GM20000 (cell line): ENCODE measurements around the gene CDPF1.

Source experiments
- DNase-seq: peaks from one replicate; pipeline ENCODE4 v3.0.0; 2012; ENCODE audit warnings: low spot score
- TF ChIP-seq, protein P1 (sequence below): IDR thresholded peaks from 2 replicates; pipeline ENCODE4 v1.5.1; 2012; ENCODE audit warnings: mild to moderate bottlenecking, control low read depth; ENCODE audit errors: extremely low read depth, missing control alignments

The CDPF1 gene, protein sequence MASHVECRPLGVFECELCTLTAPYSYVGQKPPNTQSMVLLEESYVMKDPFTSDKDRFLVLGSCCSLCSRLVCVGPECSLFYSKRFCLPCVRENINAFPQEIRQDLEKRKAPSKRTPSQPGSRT

DNA sequence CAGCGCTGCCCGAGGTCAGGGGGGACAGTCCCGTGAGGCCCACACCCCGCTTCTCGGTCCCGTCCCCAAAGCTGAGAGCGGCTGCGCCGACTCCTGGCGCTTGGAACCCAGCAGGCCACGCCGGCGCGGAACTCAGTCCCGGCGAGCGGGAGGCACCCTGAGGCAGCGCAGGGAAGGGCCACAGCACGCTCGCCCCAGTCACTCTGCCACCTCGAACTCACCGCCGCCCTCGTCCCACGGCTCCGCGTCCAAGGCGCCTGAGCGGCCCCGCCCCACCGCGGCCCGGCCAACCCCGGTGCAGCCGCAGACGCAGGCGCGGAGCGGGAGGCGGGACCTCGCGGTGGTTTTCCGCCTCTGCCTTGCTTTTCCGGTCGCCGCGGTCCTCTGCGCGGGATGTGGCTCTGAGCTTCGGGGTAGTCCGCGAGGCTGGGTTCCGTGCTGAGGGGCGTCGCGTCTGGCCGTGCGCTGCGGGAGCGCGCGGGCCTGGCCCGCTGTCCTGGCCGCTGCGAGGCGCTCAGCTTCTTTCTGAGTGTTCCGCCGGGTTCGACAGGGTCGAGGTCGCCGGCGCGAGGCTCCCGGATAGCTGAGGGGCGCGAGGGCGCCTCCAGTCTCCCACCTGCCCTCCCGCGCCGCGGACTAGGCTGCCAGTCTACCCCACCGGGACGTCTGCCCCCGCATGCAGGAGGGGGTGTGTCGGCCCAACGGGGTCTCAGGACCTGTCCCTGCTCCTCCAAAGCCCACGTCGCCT, at the start of gene CDPF1:
TSS of gene CDPF1 (minus strand) at position 259 of the 748 bp plus-strand sequence. CDS start 2,009 bp downstream, outside the sequence.
- peak; percentile 98 for DNase-seq
- TF ChIP-seq, protein P1, sequence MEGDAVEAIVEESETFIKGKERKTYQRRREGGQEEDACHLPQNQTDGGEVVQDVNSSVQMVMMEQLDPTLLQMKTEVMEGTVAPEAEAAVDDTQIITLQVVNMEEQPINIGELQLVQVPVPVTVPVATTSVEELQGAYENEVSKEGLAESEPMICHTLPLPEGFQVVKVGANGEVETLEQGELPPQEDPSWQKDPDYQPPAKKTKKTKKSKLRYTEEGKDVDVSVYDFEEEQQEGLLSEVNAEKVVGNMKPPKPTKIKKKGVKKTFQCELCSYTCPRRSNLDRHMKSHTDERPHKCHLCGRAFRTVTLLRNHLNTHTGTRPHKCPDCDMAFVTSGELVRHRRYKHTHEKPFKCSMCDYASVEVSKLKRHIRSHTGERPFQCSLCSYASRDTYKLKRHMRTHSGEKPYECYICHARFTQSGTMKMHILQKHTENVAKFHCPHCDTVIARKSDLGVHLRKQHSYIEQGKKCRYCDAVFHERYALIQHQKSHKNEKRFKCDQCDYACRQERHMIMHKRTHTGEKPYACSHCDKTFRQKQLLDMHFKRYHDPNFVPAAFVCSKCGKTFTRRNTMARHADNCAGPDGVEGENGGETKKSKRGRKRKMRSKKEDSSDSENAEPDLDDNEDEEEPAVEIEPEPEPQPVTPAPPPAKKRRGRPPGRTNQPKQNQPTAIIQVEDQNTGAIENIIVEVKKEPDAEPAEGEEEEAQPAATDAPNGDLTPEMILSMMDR: no peak

DNA sequence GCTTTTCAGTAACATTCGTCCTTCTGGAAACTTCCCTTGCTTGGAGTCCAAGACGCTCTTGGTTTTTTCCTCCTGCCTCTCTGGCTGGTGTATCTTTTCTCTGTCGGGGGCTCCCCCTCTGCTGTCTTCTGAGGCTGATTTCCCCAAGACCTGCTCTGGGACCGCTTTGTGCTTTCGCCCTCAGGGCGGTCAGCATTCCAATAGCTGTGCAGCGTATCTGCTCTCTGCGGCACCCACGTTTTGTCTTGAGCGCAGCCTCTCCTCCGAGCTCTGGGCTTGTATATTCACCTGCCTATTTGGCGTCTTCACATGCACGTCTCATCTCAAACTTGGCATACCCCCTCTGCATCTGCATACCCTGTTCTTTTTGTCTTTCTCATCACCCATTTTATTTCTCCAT, 49.0 kb upstream of the CDPF1 start:
- TF ChIP-seq, protein P1: no peak
- DNase-seq: no peak

DNA sequence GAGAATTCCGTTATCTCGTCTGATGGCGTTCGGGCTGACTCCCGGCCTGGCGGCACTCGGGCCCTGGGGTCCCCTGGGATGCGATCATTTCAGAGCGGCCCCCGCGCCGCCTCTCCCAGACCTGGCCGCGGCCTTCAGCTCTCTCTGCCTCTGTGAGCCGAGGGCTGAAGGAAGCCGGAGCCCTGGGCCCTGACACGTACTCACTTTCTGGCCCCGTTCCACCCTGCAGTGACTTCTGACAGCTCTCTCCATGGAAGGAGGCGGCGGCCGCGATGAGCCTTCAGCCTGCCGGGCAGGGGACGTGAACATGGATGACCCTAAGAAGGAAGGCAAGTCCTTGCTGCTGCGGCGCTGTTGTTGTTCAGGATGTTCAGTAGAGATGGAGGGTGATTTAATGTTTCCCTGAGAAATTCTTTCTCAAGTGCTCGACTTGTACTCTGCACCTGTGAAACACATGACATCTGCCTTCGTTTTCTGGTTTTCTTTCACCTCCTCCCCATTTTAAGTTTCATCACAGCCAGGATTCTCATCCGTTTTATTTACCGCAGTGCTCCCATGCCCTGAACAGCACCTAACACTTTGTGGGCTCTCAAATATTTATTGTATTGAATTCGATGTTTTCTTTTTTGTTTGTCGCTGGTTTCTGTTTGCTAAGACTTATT, 47.2 kb upstream of the CDPF1 start:
- TF ChIP-seq, protein P1: no peak
- DNase-seq: peak; percentile 20

DNA sequence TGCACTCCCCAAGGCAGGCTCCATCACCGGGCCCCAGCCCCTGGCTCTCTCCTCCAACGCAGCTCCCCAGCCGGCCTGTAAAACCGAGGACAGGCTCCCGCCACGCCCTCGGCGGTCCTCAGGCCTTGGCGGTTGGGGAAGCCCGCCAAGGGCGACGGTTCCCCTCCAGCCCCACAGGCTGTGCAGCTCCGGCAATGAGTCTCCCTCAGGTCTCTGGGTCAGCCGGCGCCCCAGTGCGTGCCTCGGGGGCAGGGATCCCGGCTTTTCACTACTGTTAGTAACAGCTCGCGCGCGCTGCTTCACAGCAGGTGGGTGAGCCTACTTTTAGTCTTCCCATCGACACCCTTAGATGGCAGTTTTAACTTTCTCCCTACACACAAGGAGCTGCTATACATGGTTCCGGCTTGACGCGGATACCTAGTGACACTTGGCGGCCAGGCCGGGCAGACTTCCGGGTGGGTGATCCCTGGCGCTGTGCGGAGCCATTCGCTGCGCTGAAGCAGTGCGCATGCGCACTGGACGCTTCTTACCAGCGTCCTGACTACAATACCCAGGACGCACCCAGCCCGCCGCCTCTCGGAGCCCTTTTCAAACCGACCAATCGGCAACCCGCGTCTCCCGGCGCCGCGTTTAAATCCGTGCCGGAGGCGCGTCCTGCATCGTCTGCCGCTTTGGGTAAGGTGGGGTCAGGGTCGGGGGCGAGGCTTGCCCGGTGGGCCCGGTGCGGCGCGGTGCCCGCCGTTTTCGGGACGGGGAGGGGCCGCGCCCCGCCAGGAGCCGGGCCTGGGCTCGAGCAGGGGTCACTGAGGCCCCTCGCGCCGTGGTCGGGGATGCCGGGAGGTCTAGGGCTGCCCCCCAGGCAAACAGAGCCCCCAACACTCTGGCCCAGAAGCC, 46.4 kb upstream of the CDPF1 start, which contains the start of gene GTSE1:
TSS of gene GTSE1 (plus strand) at position 614 of the 894 bp plus-strand sequence. CDS start 531 bp downstream, outside the sequence.
- TF ChIP-seq, protein P1: no peak
- peak; percentile 99 for DNase-seq

DNA sequence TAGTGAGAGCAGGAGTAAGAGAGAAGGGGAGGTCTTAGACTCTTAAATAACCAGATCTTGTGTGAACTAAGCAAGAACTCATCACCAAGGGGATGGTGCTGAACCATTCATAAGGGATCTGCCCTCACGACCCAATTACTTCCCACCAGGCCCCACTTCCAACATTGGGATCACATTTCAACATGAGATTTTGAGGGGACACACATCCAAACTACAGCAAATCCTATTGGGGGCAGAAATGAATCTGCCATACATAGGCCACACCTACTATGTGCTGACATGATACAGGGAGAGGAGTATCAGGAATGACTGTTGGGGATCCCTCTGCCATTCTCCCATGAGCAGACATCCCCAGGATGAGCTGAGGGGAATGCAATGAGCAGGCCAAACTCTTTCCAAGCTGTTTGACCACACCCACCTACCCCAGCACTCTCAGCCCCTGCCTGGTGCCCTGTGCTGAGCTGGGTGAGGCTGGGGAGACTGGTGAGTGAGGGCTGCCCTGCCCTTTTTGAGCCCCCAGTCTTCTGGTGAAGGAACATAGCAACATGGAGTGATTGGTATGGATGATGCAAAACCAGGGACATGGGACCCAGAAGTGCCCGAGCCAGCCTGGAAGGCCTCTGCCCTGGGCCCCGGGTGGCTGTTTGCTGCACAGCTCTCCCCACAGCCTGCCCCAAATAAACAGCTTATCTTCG, 45.3 kb upstream of the CDPF1 start:
- TF ChIP-seq, protein P1: no peak
- DNase-seq: peak; percentile 31

DNA sequence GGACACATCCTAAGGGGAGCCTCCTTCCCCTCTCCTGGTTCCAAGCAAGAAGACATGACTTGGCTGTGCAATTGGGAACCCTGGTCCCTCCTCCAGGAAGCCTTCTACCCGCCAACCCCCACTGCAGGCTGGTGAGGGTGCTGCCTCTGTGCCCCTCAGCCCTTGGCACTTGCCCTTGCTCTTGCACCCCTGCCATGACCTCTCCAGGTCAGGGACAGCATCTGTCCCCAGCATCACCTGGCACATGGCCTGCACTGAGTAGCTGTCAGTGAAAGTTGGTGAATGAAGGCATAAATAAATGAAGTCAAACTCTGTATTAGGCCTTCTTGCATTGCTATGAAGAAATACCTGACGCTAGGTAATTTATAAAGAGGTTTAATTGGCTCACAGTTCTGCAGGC, 44.7 kb upstream of the CDPF1 start:
- DNase-seq: no peak
- TF ChIP-seq, protein P1: no peak
